Measurements from ENCODE around the gene ICA1L.

ICA1L gene

DNA sequence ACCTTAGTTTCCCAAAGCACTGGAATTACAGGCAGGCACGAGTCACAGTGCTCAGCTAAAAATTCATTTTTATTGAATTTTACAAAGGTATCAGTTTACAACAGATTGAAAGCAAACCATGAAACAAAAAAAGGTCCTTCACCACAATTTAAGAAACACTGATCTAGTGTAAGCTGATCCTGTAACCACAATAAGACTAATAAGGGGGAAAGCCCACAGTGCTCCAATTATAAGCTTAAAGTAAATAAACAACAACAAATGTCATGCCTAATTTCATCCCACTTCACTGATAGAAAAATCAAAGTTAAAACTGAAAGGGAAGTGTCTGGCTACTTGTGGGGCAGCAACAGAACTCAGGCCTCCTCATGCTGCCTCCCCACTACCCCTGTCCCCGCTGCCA is 49.2 kb downstream of the ICA1L start (continued):
- TF ChIP-seq ZFP69B (tag by site-specific recombination; IDR thresholded peaks at IDR 0.05) (peak; percentile 54; the same call in 1 of the 2 replicates), ZNF37A (tag by site-specific recombination; IDR thresholded peaks at IDR 0.05) (no peak), ZNF266 (tag by site-specific recombination; IDR thresholded peaks at IDR 0.05; ENCODE audit: low read depth) (no peak), ZBTB17 (tag by site-specific recombination; IDR thresholded peaks at IDR 0.05) (peak; percentile 60), HOXD13 (CRISPR knock-in tag; IDR thresholded peaks at IDR 0.05; ENCODE audit: borderline replicate concordance) (no peak), SP3 (tag by site-specific recombination; IDR thresholded peaks at IDR 0.05) (no peak), ZNF521 (tag by site-specific recombination; IDR thresholded peaks at IDR 0.05) (no peak), ZNF677 (tag by site-specific recombination; IDR thresholded peaks at IDR 0.05) (no peak), ZNF404 (tag by site-specific recombination; IDR thresholded peaks at IDR 0.05) (no peak), KLF10 (tag by site-specific recombination; IDR thresholded peaks at IDR 0.05) (peak; percentile 56; the same call in 1 of the 2 replicates), ZNF555 (tag by site-specific recombination; conservative IDR thresholded peaks at IDR 0.05) (no peak), ZNF701 (tag by site-specific recombination; IDR thresholded peaks at IDR 0.05) (no peak), ZNF529 (tag by site-specific recombination; IDR thresholded peaks at IDR 0.05; ENCODE audit: insufficient replicate concordance) (no peak), BCL11B (tag by site-specific recombination; IDR thresholded peaks at IDR 0.05; ENCODE audit: low read depth) (no peak), ZNF785 (tag by site-specific recombination; IDR thresholded peaks at IDR 0.05) (no peak), ZNF791 (tag by site-specific recombination; IDR thresholded peaks at IDR 0.05) (no peak), ZNF514 (tag by site-specific recombination; IDR thresholded peaks at IDR 0.05) (no peak), ZNF621 (tag by site-specific recombination; IDR thresholded peaks at IDR 0.05) (no peak), RBAK (tag by site-specific recombination; IDR thresholded peaks at IDR 0.05) (no peak), ZNF777 (tag by site-specific recombination; IDR thresholded peaks at IDR 0.05; ENCODE audit: borderline replicate concordance) (no peak), ZNF132 (tag by site-specific recombination; IDR thresholded peaks at IDR 0.05; ENCODE audit: borderline replicate concordance) (no peak), ZNF169 (tag by site-specific recombination; IDR thresholded peaks at IDR 0.05) (no peak), SCRT2 (tag by site-specific recombination; IDR thresholded peaks at IDR 0.05) (no peak)
- TF ChIP-seq, protein P1, sequence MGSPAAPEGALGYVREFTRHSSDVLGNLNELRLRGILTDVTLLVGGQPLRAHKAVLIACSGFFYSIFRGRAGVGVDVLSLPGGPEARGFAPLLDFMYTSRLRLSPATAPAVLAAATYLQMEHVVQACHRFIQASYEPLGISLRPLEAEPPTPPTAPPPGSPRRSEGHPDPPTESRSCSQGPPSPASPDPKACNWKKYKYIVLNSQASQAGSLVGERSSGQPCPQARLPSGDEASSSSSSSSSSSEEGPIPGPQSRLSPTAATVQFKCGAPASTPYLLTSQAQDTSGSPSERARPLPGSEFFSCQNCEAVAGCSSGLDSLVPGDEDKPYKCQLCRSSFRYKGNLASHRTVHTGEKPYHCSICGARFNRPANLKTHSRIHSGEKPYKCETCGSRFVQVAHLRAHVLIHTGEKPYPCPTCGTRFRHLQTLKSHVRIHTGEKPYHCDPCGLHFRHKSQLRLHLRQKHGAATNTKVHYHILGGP (tag by site-specific recombination; IDR thresholded peaks at IDR 0.05), result 0 out of 2 replicates have a peak, but pooled peaks have one; percentile 45
- TF ChIP-seq, protein P2, sequence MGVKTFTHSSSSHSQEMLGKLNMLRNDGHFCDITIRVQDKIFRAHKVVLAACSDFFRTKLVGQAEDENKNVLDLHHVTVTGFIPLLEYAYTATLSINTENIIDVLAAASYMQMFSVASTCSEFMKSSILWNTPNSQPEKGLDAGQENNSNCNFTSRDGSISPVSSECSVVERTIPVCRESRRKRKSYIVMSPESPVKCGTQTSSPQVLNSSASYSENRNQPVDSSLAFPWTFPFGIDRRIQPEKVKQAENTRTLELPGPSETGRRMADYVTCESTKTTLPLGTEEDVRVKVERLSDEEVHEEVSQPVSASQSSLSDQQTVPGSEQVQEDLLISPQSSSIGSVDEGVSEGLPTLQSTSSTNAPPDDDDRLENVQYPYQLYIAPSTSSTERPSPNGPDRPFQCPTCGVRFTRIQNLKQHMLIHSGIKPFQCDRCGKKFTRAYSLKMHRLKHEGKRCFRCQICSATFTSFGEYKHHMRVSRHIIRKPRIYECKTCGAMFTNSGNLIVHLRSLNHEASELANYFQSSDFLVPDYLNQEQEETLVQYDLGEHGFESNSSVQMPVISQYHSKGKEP (tag by site-specific recombination; IDR thresholded peaks at IDR 0.05), result peak; percentile 72; the same call in 1 of the 2 replicates
- TF ChIP-seq, protein P3, sequence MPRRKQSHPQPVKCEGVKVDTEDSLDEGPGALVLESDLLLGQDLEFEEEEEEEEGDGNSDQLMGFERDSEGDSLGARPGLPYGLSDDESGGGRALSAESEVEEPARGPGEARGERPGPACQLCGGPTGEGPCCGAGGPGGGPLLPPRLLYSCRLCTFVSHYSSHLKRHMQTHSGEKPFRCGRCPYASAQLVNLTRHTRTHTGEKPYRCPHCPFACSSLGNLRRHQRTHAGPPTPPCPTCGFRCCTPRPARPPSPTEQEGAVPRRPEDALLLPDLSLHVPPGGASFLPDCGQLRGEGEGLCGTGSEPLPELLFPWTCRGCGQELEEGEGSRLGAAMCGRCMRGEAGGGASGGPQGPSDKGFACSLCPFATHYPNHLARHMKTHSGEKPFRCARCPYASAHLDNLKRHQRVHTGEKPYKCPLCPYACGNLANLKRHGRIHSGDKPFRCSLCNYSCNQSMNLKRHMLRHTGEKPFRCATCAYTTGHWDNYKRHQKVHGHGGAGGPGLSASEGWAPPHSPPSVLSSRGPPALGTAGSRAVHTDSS (tag by site-specific recombination; IDR thresholded peaks at IDR 0.05), result no peak
- TF ChIP-seq, protein P4, sequence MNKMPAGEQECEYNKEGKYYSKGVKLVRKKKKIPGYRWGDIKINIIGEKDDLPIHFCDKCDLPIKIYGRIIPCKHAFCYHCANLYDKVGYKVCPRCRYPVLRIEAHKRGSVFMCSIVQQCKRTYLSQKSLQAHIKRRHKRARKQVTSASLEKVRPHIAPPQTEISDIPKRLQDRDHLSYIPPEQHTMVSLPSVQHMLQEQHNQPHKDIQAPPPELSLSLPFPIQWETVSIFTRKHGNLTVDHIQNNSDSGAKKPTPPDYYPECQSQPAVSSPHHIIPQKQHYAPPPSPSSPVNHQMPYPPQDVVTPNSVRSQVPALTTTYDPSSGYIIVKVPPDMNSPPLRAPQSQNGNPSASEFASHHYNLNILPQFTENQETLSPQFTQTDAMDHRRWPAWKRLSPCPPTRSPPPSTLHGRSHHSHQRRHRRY (tag by site-specific recombination; IDR thresholded peaks at IDR 0.05), result no peak
- TF ChIP-seq, protein P5, sequence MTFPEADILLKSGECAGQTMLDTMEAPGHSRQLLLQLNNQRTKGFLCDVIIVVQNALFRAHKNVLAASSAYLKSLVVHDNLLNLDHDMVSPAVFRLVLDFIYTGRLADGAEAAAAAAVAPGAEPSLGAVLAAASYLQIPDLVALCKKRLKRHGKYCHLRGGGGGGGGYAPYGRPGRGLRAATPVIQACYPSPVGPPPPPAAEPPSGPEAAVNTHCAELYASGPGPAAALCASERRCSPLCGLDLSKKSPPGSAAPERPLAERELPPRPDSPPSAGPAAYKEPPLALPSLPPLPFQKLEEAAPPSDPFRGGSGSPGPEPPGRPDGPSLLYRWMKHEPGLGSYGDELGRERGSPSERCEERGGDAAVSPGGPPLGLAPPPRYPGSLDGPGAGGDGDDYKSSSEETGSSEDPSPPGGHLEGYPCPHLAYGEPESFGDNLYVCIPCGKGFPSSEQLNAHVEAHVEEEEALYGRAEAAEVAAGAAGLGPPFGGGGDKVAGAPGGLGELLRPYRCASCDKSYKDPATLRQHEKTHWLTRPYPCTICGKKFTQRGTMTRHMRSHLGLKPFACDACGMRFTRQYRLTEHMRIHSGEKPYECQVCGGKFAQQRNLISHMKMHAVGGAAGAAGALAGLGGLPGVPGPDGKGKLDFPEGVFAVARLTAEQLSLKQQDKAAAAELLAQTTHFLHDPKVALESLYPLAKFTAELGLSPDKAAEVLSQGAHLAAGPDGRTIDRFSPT (tag by site-specific recombination; IDR thresholded peaks at IDR 0.05), result peak; percentile 41; the same call in 1 of the 2 replicates
- TF ChIP-seq, protein P6, sequence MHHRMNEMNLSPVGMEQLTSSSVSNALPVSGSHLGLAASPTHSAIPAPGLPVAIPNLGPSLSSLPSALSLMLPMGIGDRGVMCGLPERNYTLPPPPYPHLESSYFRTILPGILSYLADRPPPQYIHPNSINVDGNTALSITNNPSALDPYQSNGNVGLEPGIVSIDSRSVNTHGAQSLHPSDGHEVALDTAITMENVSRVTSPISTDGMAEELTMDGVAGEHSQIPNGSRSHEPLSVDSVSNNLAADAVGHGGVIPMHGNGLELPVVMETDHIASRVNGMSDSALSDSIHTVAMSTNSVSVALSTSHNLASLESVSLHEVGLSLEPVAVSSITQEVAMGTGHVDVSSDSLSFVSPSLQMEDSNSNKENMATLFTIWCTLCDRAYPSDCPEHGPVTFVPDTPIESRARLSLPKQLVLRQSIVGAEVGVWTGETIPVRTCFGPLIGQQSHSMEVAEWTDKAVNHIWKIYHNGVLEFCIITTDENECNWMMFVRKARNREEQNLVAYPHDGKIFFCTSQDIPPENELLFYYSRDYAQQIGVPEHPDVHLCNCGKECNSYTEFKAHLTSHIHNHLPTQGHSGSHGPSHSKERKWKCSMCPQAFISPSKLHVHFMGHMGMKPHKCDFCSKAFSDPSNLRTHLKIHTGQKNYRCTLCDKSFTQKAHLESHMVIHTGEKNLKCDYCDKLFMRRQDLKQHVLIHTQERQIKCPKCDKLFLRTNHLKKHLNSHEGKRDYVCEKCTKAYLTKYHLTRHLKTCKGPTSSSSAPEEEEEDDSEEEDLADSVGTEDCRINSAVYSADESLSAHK (tag by site-specific recombination; IDR thresholded peaks at IDR 0.05), result peak; percentile 76
- TF ChIP-seq, protein P7, sequence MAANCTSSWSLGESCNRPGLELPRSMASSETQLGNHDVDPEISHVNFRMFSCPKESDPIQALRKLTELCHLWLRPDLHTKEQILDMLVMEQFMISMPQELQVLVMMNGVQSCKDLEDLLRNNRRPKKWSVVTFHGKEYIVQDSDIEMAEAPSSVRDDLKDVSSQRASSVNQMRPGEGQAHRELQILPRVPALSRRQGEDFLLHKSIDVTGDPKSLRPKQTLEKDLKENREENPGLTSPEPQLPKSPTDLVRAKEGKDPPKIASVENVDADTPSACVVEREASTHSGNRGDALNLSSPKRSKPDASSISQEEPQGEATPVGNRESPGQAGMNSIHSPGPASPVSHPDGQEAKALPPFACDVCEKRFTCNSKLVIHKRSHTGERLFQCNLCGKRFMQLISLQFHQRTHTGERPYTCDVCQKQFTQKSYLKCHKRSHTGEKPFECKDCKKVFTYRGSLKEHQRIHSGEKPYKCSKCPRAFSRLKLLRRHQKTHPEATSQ (tag by site-specific recombination; IDR thresholded peaks at IDR 0.05), result no peak

All from HEK293 (cell line).